Mesenchymal stem cell (in vitro differentiated cells and primary cell): ENCODE data around the gene CYP2W1.

Experiments
- DNase-seq: peaks from one replicate; pipeline ENCODE4 v3.0.0-alpha.2; 2013
- H2AFZ ChIP-seq: one replicate; pipeline ENCODE4 v1.6.1; 2013; ENCODE audit warnings: low read depth, mild to moderate bottlenecking, control low read depth, inconsistent platforms, low read length, moderate library complexity
- H2AK5ac ChIP-seq: 2 replicates; pipeline ENCODE4 v1.6.1; 2013; ENCODE audit warnings: low read length, moderate library complexity, mild to moderate bottlenecking, inconsistent platforms; ENCODE audit not compliant: severe bottlenecking
- H2BK120ac ChIP-seq: one replicate; pipeline ENCODE4 v1.6.1; 2013; ENCODE audit warnings: low read depth, mild to moderate bottlenecking, inconsistent platforms, low read length, moderate library complexity
- H2BK12ac ChIP-seq, 2 experiments: one replicate each; pipeline ENCODE4 v1.6.1; 2013; ENCODE audit warnings: inconsistent platforms in 2 of 2, low read length in 2 of 2, mild to moderate bottlenecking in 2 of 2, moderate library complexity in 2 of 2, control low read depth in 1 of 2
- H2BK15ac ChIP-seq: one replicate; pipeline ENCODE4 v1.6.1; 2013; ENCODE audit warnings: mild to moderate bottlenecking, low read depth, inconsistent platforms; ENCODE audit not compliant: poor library complexity, severe bottlenecking
- H2BK5ac ChIP-seq: 2 replicates; pipeline ENCODE4 v1.6.1; 2013; ENCODE audit warnings: low read depth, mild to moderate bottlenecking, low read length, control low read depth, inconsistent platforms; ENCODE audit not compliant: poor library complexity, severe bottlenecking
- H3K14ac ChIP-seq, 2 experiments: one replicate each; pipeline ENCODE4 v1.6.1; 2013; ENCODE audit warnings: inconsistent platforms in 2 of 2, low read length in 2 of 2, control low read depth in 1 of 2, mild to moderate bottlenecking in 1 of 2, moderate library complexity in 1 of 2
- H3K18ac ChIP-seq, 2 experiments: one replicate each; pipeline ENCODE4 v1.6.1; 2013; ENCODE audit warnings: inconsistent platforms in 2 of 2, low read length in 2 of 2, control low read depth in 1 of 2, low read depth in 1 of 2, mild to moderate bottlenecking in 1 of 2
- H3K23ac ChIP-seq, 2 experiments: one replicate each; pipeline ENCODE4 v1.6.1; 2013; ENCODE audit warnings: inconsistent platforms in 2 of 2, low read length in 2 of 2, mild to moderate bottlenecking in 2 of 2, moderate library complexity in 2 of 2, control low read depth in 1 of 2
- H3K27ac ChIP-seq: 2 replicates; pipeline ENCODE4 v1.5.1; 2013; ENCODE audit warnings: mild to moderate bottlenecking, moderate library complexity, low read length, control low read depth, inconsistent platforms; ENCODE audit not compliant: poor library complexity, severe bottlenecking
- H3K27me3 ChIP-seq, 2 experiments: 2 replicates each; pipeline versions ENCODE4 v1.6.1 to v1.7.0; 2013; ENCODE audit warnings: low read length in 2 of 2, mild to moderate bottlenecking in 2 of 2, moderate library complexity in 2 of 2, control low read depth in 1 of 2, inconsistent platforms in 1 of 2; ENCODE audit not compliant: control insufficient read depth in 1 of 2, insufficient read depth in 1 of 2
- H3K36me3 ChIP-seq, 2 experiments: 2 replicates each; pipeline versions ENCODE4 v1.6.1 to v1.7.0; 2013; ENCODE audit warnings: low read length in 2 of 2, control low read depth in 1 of 2, inconsistent platforms in 1 of 2, low read depth in 1 of 2, mild to moderate bottlenecking in 1 of 2; ENCODE audit not compliant: insufficient read depth in 2 of 2, control insufficient read depth in 1 of 2
- H3K4ac ChIP-seq, 2 experiments: one replicate each; pipeline ENCODE4 v1.6.1; 2013; ENCODE audit warnings: inconsistent platforms in 2 of 2, low read length in 2 of 2, mild to moderate bottlenecking in 2 of 2, moderate library complexity in 2 of 2, control low read depth in 1 of 2, low read depth in 1 of 2
- H3K4me1 ChIP-seq: 2 replicates; pipeline ENCODE4 v1.6.1; 2013; ENCODE audit warnings: low read depth, low read length, control low read depth; ENCODE audit not compliant: control insufficient read depth, insufficient read depth
- H3K4me2 ChIP-seq: 2 replicates; pipeline ENCODE4 v1.6.1; 2013; ENCODE audit warnings: low read length, mild to moderate bottlenecking, inconsistent platforms; ENCODE audit not compliant: poor library complexity, severe bottlenecking
- H3K4me3 ChIP-seq, 2 experiments: 2 replicates each; pipeline versions ENCODE4 v1.5.1 to v1.7.0; 2013; ENCODE audit warnings: low read length in 2 of 2, mild to moderate bottlenecking in 2 of 2, control low read depth in 1 of 2, low read depth in 1 of 2; ENCODE audit not compliant: insufficient read depth in 1 of 2
- H3K79me1 ChIP-seq: replicated peaks from 2 replicates; pipeline ENCODE4 v1.6.1; 2013; ENCODE audit warnings: mild to moderate bottlenecking, control low read depth, low read length, inconsistent platforms; ENCODE audit not compliant: poor library complexity, severe bottlenecking
- H3K9ac ChIP-seq: 2 replicates; pipeline ENCODE4 v1.7.0; 2013; ENCODE audit warnings: mild to moderate bottlenecking, low read length, moderate library complexity
- H3K9me3 ChIP-seq: 2 replicates; pipeline ENCODE4 v1.7.0; 2013; ENCODE audit warnings: mild to moderate bottlenecking, low read length; ENCODE audit not compliant: control insufficient read depth
- H4K8ac ChIP-seq: one replicate; pipeline ENCODE4 v1.6.1; 2013; ENCODE audit warnings: inconsistent platforms, mild to moderate bottlenecking, low read length, moderate library complexity
- H4K91ac ChIP-seq: one replicate; pipeline ENCODE4 v1.6.1; 2013; ENCODE audit warnings: mild to moderate bottlenecking, low read length, inconsistent platforms
- WGBS: methylation state at CpG from one replicate; pipeline ENCODE4 v1.1.7; 2013; ENCODE audit warnings: mixed read lengths; 5-methylcytosine and 5-hydroxymethylcytosine counted together

The CYP2W1 gene

DNA sequence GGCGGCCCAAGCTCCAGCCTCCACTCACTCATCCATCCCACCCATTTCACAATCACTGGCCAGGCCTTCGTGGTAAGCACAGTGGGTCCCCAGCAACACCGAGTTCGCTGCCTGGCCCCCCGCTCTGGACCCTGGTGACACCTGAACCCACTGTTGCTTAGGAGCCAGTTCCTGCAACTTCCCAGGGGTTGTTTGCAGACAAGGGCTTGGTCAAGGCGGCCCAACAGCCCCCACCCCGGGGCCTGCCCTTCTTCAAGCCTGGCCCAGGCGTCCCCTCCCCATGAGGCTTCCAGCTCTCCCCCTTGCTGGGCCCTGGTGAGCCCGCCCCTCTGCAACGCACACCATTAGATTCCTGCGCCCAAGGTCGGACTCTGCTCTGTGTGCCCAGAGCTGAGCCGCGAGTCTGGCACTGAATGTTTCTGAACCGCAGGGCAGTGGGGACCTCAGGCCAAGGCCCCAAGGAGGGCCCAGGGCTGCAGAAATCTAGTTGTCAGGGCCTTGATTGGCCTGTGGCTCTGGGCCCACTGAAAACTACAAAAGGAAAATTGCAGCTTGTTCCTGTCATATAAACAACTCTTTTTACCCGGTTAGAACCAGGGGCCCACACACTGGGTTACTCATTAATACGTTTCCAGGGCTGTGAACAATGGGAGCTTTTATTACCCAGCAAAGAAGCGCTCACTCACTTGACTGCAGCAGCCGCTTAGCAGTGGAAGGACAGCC, 5.5 kb upstream of the CYP2W1 start:
- no peak overlapping the region for H3K23ac ChIP-seq
- peak; percentile 34 for DNase-seq
- no peak overlapping the region for H3K4me3 ChIP-seq
- H2AK5ac ChIP-seq: peak overlapping the region; percentile 41
- peak overlapping the region; percentile 96 for H3K27ac ChIP-seq
- H3K9ac ChIP-seq: no peak overlapping the region
- H4K91ac ChIP-seq: no peak overlapping the region
- peak overlapping the region; percentile 92 for H2BK5ac ChIP-seq
- no peak overlapping the region for H2AFZ ChIP-seq
- H2BK120ac ChIP-seq: peak overlapping the region; percentile 39
- H3K4me1 ChIP-seq: peaks cover 37% of the 10 kb centered on the region
- peak overlapping the region; percentile 67 for H3K4me2 ChIP-seq
- H3K79me1 ChIP-seq: peaks cover 10% of the 10 kb centered on the region
- no peaks in the 10 kb centered on the region for H3K9me3 ChIP-seq
- H4K8ac ChIP-seq: peak overlapping the region; percentile 59
- H3K4ac ChIP-seq: no peak overlapping the region
- peaks cover 5 to 9% of the 10 kb centered on the region in 2 experiments for H3K36me3 ChIP-seq
- H2BK15ac ChIP-seq: no peak overlapping the region
- no peak overlapping the region for H3K14ac ChIP-seq
- H2BK12ac ChIP-seq: no peak overlapping the region
- H3K27me3 ChIP-seq: peaks cover 0 to 10% of the 10 kb centered on the region in 2 experiments
- 64% methylated on average over 19 of the region's 19 CpGs for WGBS
- H3K18ac ChIP-seq: peak overlapping the region in 1 of 2 experiments; percentile 28

DNA sequence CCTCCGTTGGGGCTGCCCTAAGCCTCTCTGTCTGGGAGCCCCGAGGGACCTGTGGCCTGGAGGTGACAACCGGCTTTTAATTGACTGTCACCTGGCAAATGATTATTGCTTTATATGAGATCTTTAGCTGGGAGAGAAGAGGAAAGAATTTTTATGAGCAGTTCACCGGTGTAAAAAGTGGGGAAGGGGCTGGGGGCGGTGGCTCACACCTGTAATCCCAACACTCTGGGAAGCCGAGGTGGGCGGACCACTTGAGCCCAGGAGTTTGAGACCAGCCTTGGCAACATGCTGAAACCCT, 5.0 kb upstream of the CYP2W1 start:
- H3K4me2 ChIP-seq: peak overlapping the region; percentile 55
- H2AK5ac ChIP-seq: no peak overlapping the region
- WGBS: 73% methylated on average over 7 of the region's 7 CpGs
- DNase-seq: no peak
- no peak overlapping the region for H3K14ac ChIP-seq
- H3K4me3 ChIP-seq: no peak overlapping the region
- no peak overlapping the region for H3K23ac ChIP-seq
- H3K4ac ChIP-seq: no peak overlapping the region
- H3K27me3 ChIP-seq: peaks cover 0 to 14% of the 10 kb centered on the region in 2 experiments
- no peak overlapping the region for H3K9ac ChIP-seq
- no peak overlapping the region for H3K18ac ChIP-seq
- no peak overlapping the region for H2BK120ac ChIP-seq
- no peak overlapping the region for H2BK15ac ChIP-seq
- peaks cover 4 to 5% of the 10 kb centered on the region in 2 experiments for H3K36me3 ChIP-seq
- H2BK12ac ChIP-seq: no peak overlapping the region
- H3K27ac ChIP-seq: peak overlapping the region; percentile 96
- no peak overlapping the region for H4K91ac ChIP-seq
- no peak overlapping the region for H2BK5ac ChIP-seq
- H3K79me1 ChIP-seq: peaks cover 7% of the 10 kb centered on the region
- no peaks in the 10 kb centered on the region for H3K9me3 ChIP-seq
- no peak overlapping the region for H2AFZ ChIP-seq
- H3K4me1 ChIP-seq: peaks cover 42% of the 10 kb centered on the region
- H4K8ac ChIP-seq: no peak overlapping the region

- peaks cover 0 to 20% of the 10 kb centered on the region in 2 experiments for H3K27me3 ChIP-seq
- H3K4me2 ChIP-seq: no peak overlapping the region
- no peak overlapping the region for H3K18ac ChIP-seq
- no peak for DNase-seq
- no peak overlapping the region for H4K8ac ChIP-seq
- H4K91ac ChIP-seq: no peak overlapping the region
- H3K23ac ChIP-seq: no peak overlapping the region
- peaks cover 7% of the 10 kb centered on the region for H3K79me1 ChIP-seq
- no peak overlapping the region for H2BK120ac ChIP-seq
- no peak overlapping the region for H2BK15ac ChIP-seq
- peak overlapping the region; percentile 40 for H2AK5ac ChIP-seq
- H3K4me1 ChIP-seq: peaks cover 45% of the 10 kb centered on the region
- H3K36me3 ChIP-seq: peaks cover 0 to under 1% of the 10 kb centered on the region in 2 experiments
- H3K9me3 ChIP-seq: no peaks in the 10 kb centered on the region
- H2BK12ac ChIP-seq: no peak overlapping the region
- H3K9ac ChIP-seq: no peak overlapping the region
- no peak overlapping the region for H3K4me3 ChIP-seq
- no peak overlapping the region for H3K4ac ChIP-seq
- no peak overlapping the region for H2AFZ ChIP-seq
- H3K27ac ChIP-seq: no peak overlapping the region
- H2BK5ac ChIP-seq: no peak overlapping the region
- WGBS: 91% methylated on average over 24 of the region's 24 CpGs
- H3K14ac ChIP-seq: no peak overlapping the region
Measured at GRCh38 chr7:978416-979091, 4.4 kb upstream of the CYP2W1 start.

GRCh38 chr7:979151-979550, 3.8 kb upstream of the CYP2W1 start:
- Histone ChIP-seq H3K27ac (no peak overlapping the region), H3K79me1 (peaks cover 7% of the 10 kb centered on the region), H3K9me3 (no peaks in the 10 kb centered on the region), H4K8ac (no peak overlapping the region), H2BK12ac (no peak overlapping the region), H2AFZ (no peak overlapping the region), H2BK5ac (no peak overlapping the region), H3K4ac (no peak overlapping the region), H3K27me3 (peaks cover 0 to 26% of the 10 kb centered on the region in 2 experiments), H2AK5ac (peak overlapping the region; percentile 24), H3K18ac (no peak overlapping the region), H3K4me1 (peaks cover 45% of the 10 kb centered on the region), H3K4me2 (no peak overlapping the region), H2BK15ac (no peak overlapping the region), H4K91ac (no peak overlapping the region), H3K14ac (no peak overlapping the region), H2BK120ac (no peak overlapping the region), H3K4me3 (no peak overlapping the region), H3K9ac (no peak overlapping the region), H3K23ac (no peak overlapping the region), H3K36me3 (no peaks in the 10 kb centered on the region)
- WGBS: 91% methylated on average over 16 of the region's 16 CpGs
- no peak for DNase-seq
